ENCODE data around the gene PARVG.

Gene PARVG

DNA sequence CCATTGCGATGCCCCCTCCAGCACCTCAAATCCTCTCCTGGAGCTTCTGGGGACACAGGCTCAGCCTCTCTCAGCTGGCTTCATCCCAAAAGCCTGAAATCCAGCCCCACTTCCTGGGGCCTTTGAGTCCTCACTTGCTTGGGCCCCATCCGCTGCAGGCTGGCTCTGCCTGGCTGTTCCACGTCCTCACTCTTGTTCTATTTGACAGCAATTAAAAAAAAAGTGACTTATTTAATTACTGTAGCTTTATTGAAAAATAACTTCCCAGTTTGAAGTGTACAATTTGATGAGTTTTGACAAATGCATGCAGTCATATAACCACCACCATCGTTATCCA lies 27.2 kb downstream of the PARVG start:
- Histone ChIP-seq H3K27me3 (ENCODE audit: low read depth, low read length) (peaks cover 42% of the 10 kb centered on the region), H3K79me2 (ENCODE audit: low read length) (no peaks in the 10 kb centered on the region), H4K20me1 (ENCODE audit: insufficient read depth, low read length) (no peaks in the 10 kb centered on the region), H2AFZ (ENCODE audit: low read depth, low read length) (no peak overlapping the region), H3K36me3 (replicated peaks; ENCODE audit: low read depth, low read length) (no peaks in the 10 kb centered on the region), H3K9ac (ENCODE audit: low read length) (no peak overlapping the region), H3K4me3 (ENCODE audit: low read length) (no peak overlapping the region), H3K27ac (ENCODE audit: low read length) (no peak overlapping the region), H3K4me1 (ENCODE audit: low read length) (peaks cover 16% of the 10 kb centered on the region), H3K9me3 (ENCODE audit: insufficient read depth, low read length) (no peaks in the 10 kb centered on the region), H3K4me2 (ENCODE audit: low read length) (no peak overlapping the region)
- TF ChIP-seq EZH2phosphoT487 (IDR thresholded peaks at IDR 0.05; ENCODE audit: low read depth): no peak
- TF ChIP-seq CTCF (IDR thresholded peaks at IDR 0.05; ENCODE audit: low read depth, low read length): no peak

- H3K4me2 ChIP-seq (ENCODE audit: low read length): no peak overlapping the region
- no peaks in the 10 kb centered on the region for H3K79me2 ChIP-seq (ENCODE audit: low read length)
- H3K4me3 ChIP-seq (ENCODE audit: low read length): no peak overlapping the region
- H3K9me3 ChIP-seq (ENCODE audit: insufficient read depth, low read length): no peaks in the 10 kb centered on the region
- H3K27ac ChIP-seq (ENCODE audit: low read length): no peak overlapping the region
- TF ChIP-seq CTCF (IDR thresholded peaks at IDR 0.05; ENCODE audit: low read depth, low read length) (no peak), EZH2phosphoT487 (IDR thresholded peaks at IDR 0.05; ENCODE audit: low read depth) (no peak)
- H2AFZ ChIP-seq (ENCODE audit: low read depth, low read length): no peak overlapping the region
- H3K27me3 ChIP-seq (ENCODE audit: low read depth, low read length): peaks cover 32% of the 10 kb centered on the region
- peaks cover 16% of the 10 kb centered on the region for H3K4me1 ChIP-seq (ENCODE audit: low read length)
- H3K36me3 ChIP-seq (replicated peaks; ENCODE audit: low read depth, low read length): no peaks in the 10 kb centered on the region
- no peak overlapping the region for H3K9ac ChIP-seq (ENCODE audit: low read length)
- no peaks in the 10 kb centered on the region for H4K20me1 ChIP-seq (ENCODE audit: insufficient read depth, low read length)
Observed at GRCh38 chr22:44209343-44209742, 28.6 kb downstream of the PARVG start.

DNA sequence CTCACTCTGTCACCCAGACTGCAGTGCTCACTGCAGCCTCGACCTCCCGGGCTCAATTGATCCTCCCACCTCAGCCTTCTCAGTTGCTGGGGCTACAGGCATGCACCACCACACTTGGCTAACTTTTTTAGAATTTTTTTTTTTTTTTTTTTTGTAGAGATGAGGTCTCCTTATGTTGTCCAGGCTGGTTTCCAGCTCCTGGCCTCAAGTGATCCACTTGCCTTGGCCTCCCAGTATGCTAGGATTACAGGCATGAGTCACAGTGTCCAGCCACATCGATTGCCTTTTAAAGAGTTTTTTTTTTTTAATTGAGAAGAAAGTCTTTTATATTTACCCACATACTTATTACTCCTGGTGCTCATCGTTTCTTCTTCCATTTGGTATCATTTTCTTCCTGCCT lies 30.0 kb downstream of the PARVG start:
- Histone ChIP-seq H3K4me1 (ENCODE audit: low read length) (peaks cover 11% of the 10 kb centered on the region), H4K20me1 (ENCODE audit: insufficient read depth, low read length) (no peaks in the 10 kb centered on the region), H3K27ac (ENCODE audit: low read length) (no peak overlapping the region), H3K9me3 (ENCODE audit: insufficient read depth, low read length) (no peaks in the 10 kb centered on the region), H2AFZ (ENCODE audit: low read depth, low read length) (no peak overlapping the region), H3K27me3 (ENCODE audit: low read depth, low read length) (peaks cover 33% of the 10 kb centered on the region), H3K36me3 (replicated peaks; ENCODE audit: low read depth, low read length) (no peaks in the 10 kb centered on the region), H3K4me3 (ENCODE audit: low read length) (no peak overlapping the region), H3K9ac (ENCODE audit: low read length) (no peak overlapping the region), H3K79me2 (ENCODE audit: low read length) (no peaks in the 10 kb centered on the region), H3K4me2 (ENCODE audit: low read length) (no peak overlapping the region)
- TF ChIP-seq CTCF (IDR thresholded peaks at IDR 0.05; ENCODE audit: low read depth, low read length): no peak
- TF ChIP-seq EZH2phosphoT487 (IDR thresholded peaks at IDR 0.05; ENCODE audit: low read depth): no peak

DNA sequence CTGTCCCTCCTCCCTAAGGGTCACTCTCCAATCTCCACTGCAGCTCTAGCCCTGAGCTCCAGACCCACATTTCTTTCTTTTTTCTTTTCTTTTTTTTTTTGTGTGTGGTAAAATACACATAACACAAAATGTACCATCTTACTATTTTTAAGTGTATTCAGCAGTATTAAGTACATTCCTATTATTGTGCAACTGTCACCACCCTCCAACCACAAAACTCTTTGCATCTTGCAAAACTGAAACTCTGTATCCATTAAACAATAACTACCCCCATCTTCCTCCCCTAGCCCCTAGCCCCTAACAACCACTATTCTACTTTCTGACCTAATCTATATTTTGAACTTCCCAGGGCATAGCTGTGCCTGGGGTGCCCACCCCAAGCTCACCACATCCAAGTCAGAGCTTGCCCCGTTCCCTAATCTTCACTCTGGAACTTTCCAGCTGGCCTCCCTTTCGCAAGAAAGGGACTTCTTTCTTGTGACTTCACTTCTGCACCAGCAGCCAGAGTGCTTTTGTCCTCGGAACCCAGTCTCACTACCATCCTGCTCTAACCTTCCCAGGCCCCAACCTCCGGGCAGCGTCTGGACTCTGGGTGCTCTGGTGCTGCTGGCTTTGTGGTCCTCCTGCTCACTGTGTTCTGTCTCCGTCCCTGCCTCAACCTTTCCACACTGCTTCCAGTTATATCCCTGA lies 30.7 kb downstream of the PARVG start:
- no peaks in the 10 kb centered on the region for H4K20me1 ChIP-seq (ENCODE audit: insufficient read depth, low read length)
- no peak overlapping the region for H3K9ac ChIP-seq (ENCODE audit: low read length)
- no peak overlapping the region for H3K4me2 ChIP-seq (ENCODE audit: low read length)
- H3K4me1 ChIP-seq (ENCODE audit: low read length): peaks cover 11% of the 10 kb centered on the region
- H2AFZ ChIP-seq (ENCODE audit: low read depth, low read length): no peak overlapping the region
- H3K4me3 ChIP-seq (ENCODE audit: low read length): no peak overlapping the region
- no peaks in the 10 kb centered on the region for H3K79me2 ChIP-seq (ENCODE audit: low read length)
- H3K27ac ChIP-seq (ENCODE audit: low read length): no peak overlapping the region
- TF ChIP-seq CTCF (IDR thresholded peaks at IDR 0.05; ENCODE audit: low read depth, low read length) (no peak), EZH2phosphoT487 (IDR thresholded peaks at IDR 0.05; ENCODE audit: low read depth) (no peak)
- no peaks in the 10 kb centered on the region for H3K9me3 ChIP-seq (ENCODE audit: insufficient read depth, low read length)
- no peaks in the 10 kb centered on the region for H3K36me3 ChIP-seq (replicated peaks; ENCODE audit: low read depth, low read length)
- peaks cover 33% of the 10 kb centered on the region for H3K27me3 ChIP-seq (ENCODE audit: low read depth, low read length)

All from OCI-LY3 (cell line).